GM19035 (cell line): ENCODE results near the gene RHOBTB3.
"Not testable (repeated sequence)": the region's sequence is repeated elsewhere in the genome, so short reads cannot be mapped to it uniquely, and the experiment has no call there.

Source experiments
- ATAC-seq: cut with Tn5 transposase; IDR thresholded peaks from one replicate; pipeline ENCODE4 v1.9.1; 2021; ENCODE audit not compliant: unreplicated experiment

RHOBTB3 gene

GRCh38 chr5:95798545-95798944 is 67.4 kb downstream of the RHOBTB3 start:
- no peak for ATAC-seq

GRCh38 chr5:95799191-95799835 is 68.2 kb downstream of the RHOBTB3 start:
- ATAC-seq, result no peak

GRCh38 chr5:95800553-95800952 is 69.4 kb downstream of the RHOBTB3 start:
- ATAC-seq, result no peak

GRCh38 chr5:95801532-95801931 is 70.4 kb downstream of the RHOBTB3 start:
- ATAC-seq, result no peak

- no peak for ATAC-seq
Observed at GRCh38 chr5:95801961-95802360, 70.8 kb downstream of the RHOBTB3 start.

- ATAC-seq, result no peak
Observed at GRCh38 chr5:95803271-95804148, 72.4 kb downstream of the RHOBTB3 start.

- ATAC-seq, result no peak
Observed at GRCh38 chr5:95804736-95805539, 73.8 kb downstream of the RHOBTB3 start.

- no peak for ATAC-seq
Observed at GRCh38 chr5:95806687-95807086, 75.6 kb downstream of the RHOBTB3 start.

GRCh38 chr5:95808013-95808685 is 77.0 kb downstream of the RHOBTB3 start:
- no peak for ATAC-seq

- ATAC-seq, result peak; percentile 100
Observed at GRCh38 chr5:95808686-95809413, 77.7 kb downstream of the RHOBTB3 start.

- no peak for ATAC-seq
Observed at GRCh38 chr5:95809414-95809960, 78.4 kb downstream of the RHOBTB3 start.

- ATAC-seq, result no peak
Observed at GRCh38 chr5:95810305-95811125, 79.4 kb downstream of the RHOBTB3 start.

- ATAC-seq, result not testable (repeated sequence)
Observed at GRCh38 chr5:95811126-95811423, 79.9 kb downstream of the RHOBTB3 start.

GRCh38 chr5:95811461-95812073 is 80.4 kb downstream of the RHOBTB3 start:
- not testable (repeated sequence) for ATAC-seq

- no peak for ATAC-seq
Observed at GRCh38 chr5:95812074-95812471, 80.9 kb downstream of the RHOBTB3 start.

GRCh38 chr5:95813035-95813434 is 81.9 kb downstream of the RHOBTB3 start:
- ATAC-seq, result not testable (repeated sequence)

- ATAC-seq, result no peak
Observed at GRCh38 chr5:95815155-95815729, 84.1 kb downstream of the RHOBTB3 start.

GRCh38 chr5:95816341-95816740 is 85.2 kb downstream of the RHOBTB3 start:
- ATAC-seq, result no peak

GRCh38 chr5:95816776-95817175 is 85.6 kb downstream of the RHOBTB3 start:
- no peak for ATAC-seq
